HepG2 (cell line): ENCODE data around the gene ZBP1. TPM values are rescaled to one million over a fixed set of nuclear protein-coding genes. Genes with fewer than 3 reads are reported as not detected.

ENCODE experiments used
- BCL3 ChIP-seq: sonication (generic); formaldehyde crosslinking; IDR thresholded peaks from 2 replicates; pipeline ENCODE4 v1.5.1; 2020; ENCODE audit warnings: mild to moderate bottlenecking, missing genetic modification reagents, moderate library complexity
- CC2D1A ChIP-seq: sonication (generic); formaldehyde crosslinking; IDR thresholded peaks from 2 replicates; pipeline ENCODE4 v1.8.1; 2023; ENCODE audit warnings: mild to moderate bottlenecking, missing genetic modification reagents
- CSRNP1 ChIP-seq: sonication (generic); formaldehyde crosslinking; IDR thresholded peaks from 2 replicates; pipeline ENCODE4 v1.8.1; 2023; ENCODE audit warnings: mild to moderate bottlenecking, missing genetic modification reagents
- FLYWCH1 ChIP-seq: sonication (generic); formaldehyde crosslinking; IDR thresholded peaks from 2 replicates; pipeline ENCODE4 v1.8.1; 2023; ENCODE audit warnings: mild to moderate bottlenecking, missing genetic modification reagents
- FUBP1 ChIP-seq: sonication (generic); formaldehyde crosslinking; IDR thresholded peaks from 2 replicates; pipeline ENCODE4 v1.5.1; 2020; ENCODE audit warnings: missing genetic modification reagents, mild to moderate bottlenecking, borderline replicate concordance
- GABPA ChIP-seq, 2 experiments: IDR thresholded peaks; 2 replicates each; pipeline ENCODE4 v1.6.1; 2011 to 2016; ENCODE audit warnings: low read depth in 2 of 2, low read length in 1 of 2, missing biosample characterization in 1 of 2, missing genetic modification characterization in 1 of 2
- KDM2A ChIP-seq: sonication (generic); formaldehyde crosslinking; IDR thresholded peaks from 2 replicates; pipeline ENCODE4 v1.4.0; 2020; ENCODE audit warnings: low read depth, missing genetic modification reagents, borderline replicate concordance
- KLF6 ChIP-seq: IDR thresholded peaks from 2 replicates; pipeline ENCODE4 v1.8.0; 2016; ENCODE audit warnings: missing biosample characterization, missing genetic modification reagents
- MTA1 ChIP-seq: sonication (generic); formaldehyde crosslinking; IDR thresholded peaks from 2 replicates; pipeline ENCODE4 v1.4.0; 2020; ENCODE audit warnings: missing genetic modification reagents, mild to moderate bottlenecking, borderline replicate concordance
- MZF1 ChIP-seq: sonication (generic); formaldehyde crosslinking; IDR thresholded peaks from 2 replicates; pipeline ENCODE4 v1.8.1; 2023; ENCODE audit warnings: mild to moderate bottlenecking, missing genetic modification reagents, borderline replicate concordance
- PCBP2 ChIP-seq: fragments of 200-400 bp; formaldehyde crosslinking; optimal IDR thresholded peaks from 2 replicates; pipeline ENCODE3; 2018; ENCODE audit warnings: low read length, low read depth; ENCODE audit not compliant: poor library complexity, severe bottlenecking
- REL ChIP-seq: sonication (generic); formaldehyde crosslinking; conservative IDR thresholded peaks from 2 replicates; pipeline ENCODE4 v1.8.0; 2022; ENCODE audit warnings: mild to moderate bottlenecking, missing genetic modification reagents, moderate library complexity
- ZFY ChIP-seq: sonication (generic); formaldehyde crosslinking; IDR thresholded peaks from 2 replicates; pipeline ENCODE4 v1.4.0; 2020; ENCODE audit warnings: missing genetic modification reagents
- ZFYVE20 ChIP-seq: sonication (generic); formaldehyde crosslinking; IDR thresholded peaks from 2 replicates; pipeline ENCODE4 v1.8.0; 2023; ENCODE audit warnings: low read depth, mild to moderate bottlenecking, moderate library complexity, missing genetic modification reagents, borderline replicate concordance
- ZNF460 ChIP-seq: sonication (generic); formaldehyde crosslinking; IDR thresholded peaks from 2 replicates; pipeline ENCODE4 v1.5.1; 2020; ENCODE audit warnings: missing genetic modification reagents, mild to moderate bottlenecking, borderline replicate concordance
- ZNF597 ChIP-seq: sonication (generic); formaldehyde crosslinking; IDR thresholded peaks from 2 replicates; pipeline ENCODE4 v1.5.0; 2020; ENCODE audit warnings: missing genetic modification reagents
- ZNF773 ChIP-seq: sonication (generic); formaldehyde crosslinking; IDR thresholded peaks from 2 replicates; pipeline ENCODE4 v1.4.0; 2020; ENCODE audit warnings: missing genetic modification reagents, borderline replicate concordance
- polyA plus RNA-seq, 8 experiments: library from polyadenylated mRNA; depleted of rRNA in 3 of 8; stranded (reverse) in 7 of 8; unstranded in 1 of 8; fragments of >200 nt; fragmentation: Illumina TruSeq in 4 of 8; extraction: Trizol in 4 of 8; gene quantifications; 2 replicates each; pipeline versions ENCODE4 v1.2.1 to v1.2.3, GENCODE V29; 2011 to 2016; ENCODE audit warnings: low read depth in 4 of 8, missing spikeins in 1 of 8, mixed read lengths in 1 of 8; ENCODE audit not compliant: insufficient read depth in 1 of 8
- total RNA-seq, 5 experiments: library from RNA; depleted of rRNA; stranded (reverse); fragments of >200 nt; fragmentation: Illumina TruSeq; extraction: Trizol; gene quantifications; 2 replicates each; pipeline ENCODE4 v1.2.3, GENCODE V29; 2016; ENCODE audit warnings: low read depth in 1 of 5
- TF ChIP-seq, protein P1 (sequence below): IDR thresholded peaks from 2 replicates; pipeline ENCODE4 v1.6.1; 2012; ENCODE audit warnings: low read length, improper control_type of control experiment

ZBP1 gene
- total and polyA plus RNA-seq, 2 of the 13 experiments (the other 11 are each of a cell fraction or from before 2014, with no cell fraction given) = not detected

- TF ChIP-seq, protein P1, sequence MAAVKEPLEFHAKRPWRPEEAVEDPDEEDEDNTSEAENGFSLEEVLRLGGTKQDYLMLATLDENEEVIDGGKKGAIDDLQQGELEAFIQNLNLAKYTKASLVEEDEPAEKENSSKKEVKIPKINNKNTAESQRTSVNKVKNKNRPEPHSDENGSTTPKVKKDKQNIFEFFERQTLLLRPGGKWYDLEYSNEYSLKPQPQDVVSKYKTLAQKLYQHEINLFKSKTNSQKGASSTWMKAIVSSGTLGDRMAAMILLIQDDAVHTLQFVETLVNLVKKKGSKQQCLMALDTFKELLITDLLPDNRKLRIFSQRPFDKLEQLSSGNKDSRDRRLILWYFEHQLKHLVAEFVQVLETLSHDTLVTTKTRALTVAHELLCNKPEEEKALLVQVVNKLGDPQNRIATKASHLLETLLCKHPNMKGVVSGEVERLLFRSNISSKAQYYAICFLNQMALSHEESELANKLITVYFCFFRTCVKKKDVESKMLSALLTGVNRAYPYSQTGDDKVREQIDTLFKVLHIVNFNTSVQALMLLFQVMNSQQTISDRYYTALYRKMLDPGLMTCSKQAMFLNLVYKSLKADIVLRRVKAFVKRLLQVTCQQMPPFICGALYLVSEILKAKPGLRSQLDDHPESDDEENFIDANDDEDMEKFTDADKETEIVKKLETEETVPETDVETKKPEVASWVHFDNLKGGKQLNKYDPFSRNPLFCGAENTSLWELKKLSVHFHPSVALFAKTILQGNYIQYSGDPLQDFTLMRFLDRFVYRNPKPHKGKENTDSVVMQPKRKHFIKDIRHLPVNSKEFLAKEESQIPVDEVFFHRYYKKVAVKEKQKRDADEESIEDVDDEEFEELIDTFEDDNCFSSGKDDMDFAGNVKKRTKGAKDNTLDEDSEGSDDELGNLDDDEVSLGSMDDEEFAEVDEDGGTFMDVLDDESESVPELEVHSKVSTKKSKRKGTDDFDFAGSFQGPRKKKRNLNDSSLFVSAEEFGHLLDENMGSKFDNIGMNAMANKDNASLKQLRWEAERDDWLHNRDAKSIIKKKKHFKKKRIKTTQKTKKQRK = no peak
- no peak for TF ChIP-seq ZNF773 (CRISPR knock-in tag)
- no peak for TF ChIP-seq FUBP1
- TF ChIP-seq ZFYVE20 (CRISPR knock-in tag) = 0 out of 2 replicates have a peak, but pooled peaks have one; percentile 24
- TF ChIP-seq KLF6 (CRISPR knock-in tag) = no peak
- no peak for TF ChIP-seq MZF1 (CRISPR knock-in tag)
- TF ChIP-seq CC2D1A (CRISPR knock-in tag) = no peak
- no peak for TF ChIP-seq MTA1 (CRISPR knock-in tag)
- no peak for TF ChIP-seq KDM2A (CRISPR knock-in tag)
- no peak for TF ChIP-seq ZFY (CRISPR knock-in tag)
- no peak for TF ChIP-seq ZNF597 (CRISPR knock-in tag)
- TF ChIP-seq ZNF460 (CRISPR knock-in tag) = no peak
- no peak for TF ChIP-seq FLYWCH1 (CRISPR knock-in tag)
- no peak for TF ChIP-seq CSRNP1 (CRISPR knock-in tag)
- no peak for TF ChIP-seq BCL3 (CRISPR knock-in tag)
- no peak for TF ChIP-seq GABPA (IDR thresholded peaks at IDR 0.05; ENCODE audit: low read depth, low read length)
- TF ChIP-seq GABPA (CRISPR knock-in tag; IDR thresholded peaks at IDR 0.05; ENCODE audit: low read depth) = peak; percentile 56
- no peak for TF ChIP-seq PCBP2
- TF ChIP-seq REL (CRISPR knock-in tag) = no peak
These were observed 37.6 kb upstream of the ZBP1 start (continued) for GRCh38 chr20:57657535-57658446.
